Central memory CD8-positive, alpha-beta T cell (primary cell): ENCODE data around the gene NAXE.

ENCODE experiments used
- ATAC-seq: fragments of 150-1000 bp; cut with Tn5 transposase; replicated peaks from 2 replicates; pipeline ENCODE4 v1.10.0; 2022; ENCODE audit warnings: mild to moderate bottlenecking, moderate FRiP score, moderate number of reproducible peaks; ENCODE audit not compliant: poor library complexity, severe bottlenecking; ENCODE audit errors: extremely low read depth
- DNase-seq, 2 donors: peaks; one replicate each; pipeline ENCODE4 v3.0.0; 2021; ENCODE audit warnings: low spot score in 2 of 2
- H3K27ac Mint-ChIP-seq: one replicate; pipeline ENCODE4 v1.8.0; 2022; ENCODE audit warnings: low read depth, mild to moderate bottlenecking, moderate library complexity, mixed read lengths
- H3K27me3 Mint-ChIP-seq: one replicate; pipeline ENCODE4 v1.8.0; 2022; ENCODE audit warnings: mixed read lengths
- H3K36me3 Mint-ChIP-seq: one replicate; pipeline ENCODE4 v1.8.0; 2022; ENCODE audit warnings: mild to moderate bottlenecking, moderate library complexity, mixed read lengths; ENCODE audit not compliant: insufficient read depth
- H3K4me1 Mint-ChIP-seq: one replicate; pipeline ENCODE4 v1.8.0; 2022; ENCODE audit warnings: mixed read lengths
- H3K4me3 Mint-ChIP-seq: one replicate; pipeline ENCODE4 v1.8.0; 2022; ENCODE audit warnings: mild to moderate bottlenecking, moderate library complexity, mixed read lengths
- H3K9me3 Mint-ChIP-seq: one replicate; pipeline ENCODE4 v1.8.0; 2022; ENCODE audit warnings: mixed read lengths

The NAXE gene

DNA sequence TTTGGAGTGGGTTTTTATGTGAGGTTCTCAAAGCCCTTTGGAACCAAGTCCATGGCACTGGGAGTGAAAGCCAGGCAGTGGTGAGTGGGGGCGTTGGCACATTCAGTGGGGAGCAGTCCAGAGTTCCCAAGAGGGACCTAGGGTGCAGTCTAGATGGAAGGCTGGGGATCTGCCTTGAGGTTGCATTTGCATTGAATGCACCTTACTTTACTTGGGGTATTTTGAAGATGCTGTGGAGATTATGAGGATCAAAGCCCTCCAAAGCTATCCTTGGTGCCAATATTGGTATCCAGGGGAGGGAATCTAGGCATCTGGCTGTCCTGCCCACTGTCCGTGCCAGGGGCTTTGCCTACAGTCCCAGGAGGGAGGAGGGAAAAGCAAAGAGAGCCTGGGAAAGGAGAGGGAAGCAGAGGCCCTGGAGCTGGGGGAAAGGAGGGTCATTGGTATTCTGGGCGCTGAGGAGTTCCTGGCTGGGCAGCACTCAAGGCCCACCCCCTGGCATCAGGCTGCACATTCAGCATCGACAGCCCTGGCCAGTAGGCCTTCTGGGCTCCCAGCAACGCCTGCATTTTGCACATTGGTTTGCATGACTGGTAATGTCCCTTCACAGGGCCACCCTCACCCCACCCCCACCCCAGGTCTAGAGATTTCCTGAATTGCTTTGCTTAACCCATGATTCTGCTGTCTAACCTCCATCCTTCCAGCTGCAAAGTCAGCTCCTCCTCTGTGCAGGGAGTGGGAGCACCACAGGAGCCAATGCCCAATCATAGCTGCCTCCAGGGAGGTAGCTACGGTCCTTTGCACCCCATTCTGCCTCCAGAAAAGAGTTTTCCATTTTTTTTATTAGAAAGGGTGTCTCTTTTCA lies 49.5 kb downstream of the NAXE start:
- peaks cover 95% of the 10 kb centered on the region for H3K27me3 Mint-ChIP-seq
- no peak for ATAC-seq
- no peak overlapping the region for H3K27ac Mint-ChIP-seq
- H3K4me1 Mint-ChIP-seq = peaks cover 20% of the 10 kb centered on the region
- H3K9me3 Mint-ChIP-seq = no peaks in the 10 kb centered on the region
- peak overlapping the region; percentile 39 for H3K4me3 Mint-ChIP-seq
- no peak for DNase-seq
- H3K36me3 Mint-ChIP-seq = peaks cover 2% of the 10 kb centered on the region

DNA sequence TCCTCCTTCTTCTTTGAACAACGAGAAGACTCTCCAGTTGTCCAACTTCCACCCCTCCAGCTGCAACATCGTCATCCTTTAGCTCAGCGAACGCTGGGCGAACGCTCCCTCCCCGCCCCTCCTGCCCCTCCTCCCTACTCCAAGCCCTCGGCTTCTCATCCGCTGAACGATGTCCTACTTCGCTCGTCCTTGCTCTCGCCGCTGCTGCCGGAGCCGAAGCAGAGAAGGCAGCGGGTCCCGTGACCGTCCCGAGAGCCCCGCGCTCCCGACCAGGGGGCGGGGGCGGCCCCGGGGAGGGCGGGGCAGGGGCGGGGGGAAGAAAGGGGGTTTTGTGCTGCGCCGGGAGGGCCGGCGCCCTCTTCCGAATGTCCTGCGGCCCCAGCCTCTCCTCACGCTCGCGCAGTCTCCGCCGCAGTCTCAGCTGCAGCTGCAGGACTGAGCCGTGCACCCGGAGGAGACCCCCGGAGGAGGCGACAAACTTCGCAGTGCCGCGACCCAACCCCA lies 50.2 kb downstream of the NAXE start, which contains the start of gene BCAN:
TSS of gene BCAN (plus strand) at position 357 of the 504 bp plus-strand sequence. CDS start 3,938 bp downstream, outside the sequence.
- Mint-ChIP-seq H3K27ac (no peak within 1 kb of the TSS), H3K4me3 (peak within 1 kb of the TSS; percentile 46), H3K36me3 (peaks cover 4% of the 10 kb centered on the region), H3K9me3 (no peaks in the 10 kb centered on the region), H3K27me3 (peaks cover 94% of the 10 kb centered on the region), H3K4me1 (peaks cover 20% of the 10 kb centered on the region)
- ATAC-seq = peak; percentile 26
- no peak for DNase-seq

GRCh38 chr1:156642265-156643048 lies 50.9 kb downstream of the NAXE start:
- H3K27me3 Mint-ChIP-seq = peaks cover 96% of the 10 kb centered on the region
- ATAC-seq (no peak), DNase-seq (no peak)
- no peak overlapping the region for H3K27ac Mint-ChIP-seq
- peaks cover 4% of the 10 kb centered on the region for H3K36me3 Mint-ChIP-seq
- H3K4me1 Mint-ChIP-seq = peaks cover 20% of the 10 kb centered on the region
- no peaks in the 10 kb centered on the region for H3K9me3 Mint-ChIP-seq
- H3K4me3 Mint-ChIP-seq = peak overlapping the region; percentile 46

DNA sequence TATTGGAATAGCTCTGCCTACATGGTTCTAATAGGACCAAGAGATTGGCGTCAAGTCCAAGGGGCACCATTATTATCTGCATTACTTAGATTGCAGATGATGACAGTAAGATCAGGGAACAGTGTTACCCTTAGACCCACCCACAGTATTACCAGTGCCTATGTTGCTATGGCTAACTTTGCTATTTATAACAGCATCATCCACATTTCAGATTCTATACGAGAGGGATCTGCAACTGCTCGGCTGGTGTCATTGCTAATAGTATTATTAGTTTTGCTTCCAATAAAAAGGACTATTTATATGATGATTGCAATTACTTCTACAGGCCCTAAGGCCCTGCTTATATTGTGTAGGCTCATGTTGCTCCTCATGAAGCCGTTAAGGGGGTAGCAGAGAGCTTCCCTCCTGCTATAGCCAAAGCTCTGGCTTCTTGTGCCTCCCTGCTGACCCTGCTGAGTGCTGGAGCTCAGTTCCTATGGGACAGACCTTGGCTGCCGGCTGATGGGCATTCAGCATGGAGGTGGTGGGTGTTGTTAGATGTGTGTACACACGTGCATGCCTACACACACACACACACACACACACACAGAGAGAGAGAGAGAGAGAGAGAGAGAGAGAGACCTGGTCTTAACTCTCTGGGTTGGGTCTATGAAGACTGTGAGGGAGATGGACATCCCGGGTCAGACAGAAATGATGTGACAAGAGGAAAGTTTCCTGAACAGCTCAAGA lies 51.6 kb downstream of the NAXE start:
- Mint-ChIP-seq H3K27me3 (peaks cover 96% of the 10 kb centered on the region), H3K27ac (no peak overlapping the region), H3K4me1 (peaks cover 20% of the 10 kb centered on the region), H3K36me3 (peaks cover 4% of the 10 kb centered on the region), H3K9me3 (no peaks in the 10 kb centered on the region), H3K4me3 (peak overlapping the region; percentile 46)
- DNase-seq (no peak), ATAC-seq (no peak)

- Mint-ChIP-seq H3K9me3 (no peaks in the 10 kb centered on the region), H3K27ac (no peak overlapping the region), H3K4me3 (no peak overlapping the region), H3K27me3 (peaks cover 96% of the 10 kb centered on the region), H3K4me1 (peaks cover 20% of the 10 kb centered on the region), H3K36me3 (peaks cover 4% of the 10 kb centered on the region)
- ATAC-seq (peak; percentile 73), DNase-seq (no peak)
Measured at GRCh38 chr1:156643778-156644092, 52.2 kb downstream of the NAXE start.
